Right lobe of liver (tissue), 6 donors: Measurements from ENCODE around the gene TOR2A. TPM values are rescaled to one million over a fixed set of nuclear protein-coding genes. Genes with fewer than 3 reads are reported as not detected.
A peak's percentile ranks its signal among the peaks of the same experiment; 100 is the strongest.

Source experiments
- ATAC-seq, 4 donors: fragments of 200-7000 bp; cut with Tn5 transposase; one replicate each; pipeline ENCODE4 v1.9.1; 2020; ENCODE audit warnings: mild to moderate bottlenecking in 4 of 4, moderate library complexity in 4 of 4
- DNase-seq, 3 donors: peaks; one replicate each; pipeline ENCODE4 v3.0.0-alpha.2; 2020
- H3K27ac ChIP-seq, 3 donors: fragments of 200-600 bp; one replicate each; pipeline ENCODE4 v1.8.0; 2022
- H3K27me3 ChIP-seq, 2 donors: fragments of 200-600 bp; one replicate each; pipeline ENCODE4 v1.8.0; 2022
- H3K36me3 ChIP-seq, 4 donors: fragments of 200-600 bp; sonication (generic) in 1 of 4; one replicate each; pipeline versions ENCODE4 v1.5.1 to v1.8.0; 2017 to 2022; ENCODE audit warnings: control low read depth in 1 of 4
- H3K4me1 ChIP-seq, 4 donors: fragments of 200-600 bp; sonication (generic) in 1 of 4; one replicate each; pipeline versions ENCODE4 v1.5.1 to v1.8.0; 2017 to 2022; ENCODE audit warnings: control low read depth in 1 of 4
- H3K4me3 ChIP-seq, 3 donors: fragments of 200-600 bp; one replicate each; pipeline ENCODE4 v1.8.0; 2022
- H3K9me3 ChIP-seq, 4 donors: fragments of 200-600 bp; sonication (generic) in 1 of 4; one replicate each; pipeline versions ENCODE4 v1.5.1 to v1.8.0; 2017 to 2022; ENCODE audit warnings: control low read depth in 1 of 4
- CTCF ChIP-seq, 4 donors: fragments of 200-600 bp in 3 of 4; fragments of 450-650 bp in 1 of 4; IDR thresholded peaks; one replicate each; pipeline versions ENCODE4 v1.5.1 to v1.8.0; 2016 to 2022; ENCODE audit warnings: antibody characterized with exemption in 4 of 4, mild to moderate bottlenecking in 2 of 4
- POLR2A ChIP-seq: fragments of 450-650 bp; IDR thresholded peaks from one replicate; pipeline ENCODE4 v1.6.1; 2017; ENCODE audit warnings: antibody characterized with exemption, mild to moderate bottlenecking
- WGBS: methylation state at CpG from one replicate; pipeline ENCODE4 v1.1.6; 2018; ENCODE audit warnings: low coverage, low lambda C conversion rate; ENCODE audit not compliant: insufficient coverage; ENCODE audit errors: missing lambda C conversion rate; 5-methylcytosine and 5-hydroxymethylcytosine counted together
- intact Hi-C, 2 donors: fragments of 100-400 bp; cut with DNase I; formaldehyde crosslinking; loops; one replicate each; pipeline versions ENCODE4 v1.11.2 to v1.14.1; 2022
- total RNA-seq, 6 experiments: library from RNA; depleted of rRNA in 2 of 6; stranded (reverse); fragments of >200 nt in 2 of 6; fragmentation: NEBNext Ultra II Directional in 3 of 6; extraction: Animal tissue kit (Norgen Biotek cat#: 25700) in 3 of 6; gene quantifications; one replicate each; pipeline versions ENCODE4 v1.1.0 to v1.2.4, GENCODE V29; 2016 to 2023
- donor health status: DM: no; HTN: yes; CAD: no.
- donor health status: DM: no; HTN: no; CAD: no.
- donor health status: DM: no; HTN: no; CAD: no.
- donor health status: DM: no; HTN: yes; CAD: no.
- donor health status: DM: no; HTN: yes; CAD: no.

The TOR2A gene
- total RNA-seq, 6 experiments from 2014 or later: 6.1 to 15.3 (median 7.7) TPM

- DNase-seq (no peak), ATAC-seq (no peak)
- Histone ChIP-seq H3K27ac (no peak overlapping the region), H3K4me1 (no peaks in the 10 kb centered on the region), H3K36me3 (no peaks in the 10 kb centered on the region), H3K4me3 (no peak overlapping the region), H3K27me3 (no peaks in the 10 kb centered on the region), H3K9me3 (no peaks in the 10 kb centered on the region)
- TF ChIP-seq CTCF (IDR thresholded peaks at IDR 0.05) (no peak), POLR2A (no peak)
- intact Hi-C loops: no loop called here
- 44% methylated on average over 5 of the region's 5 CpGs for WGBS
Observed at GRCh38 chr9:127707766-127708165, 27.3 kb downstream of the TOR2A start.

- Histone ChIP-seq H3K4me1 (no peaks in the 10 kb centered on the region), H3K4me3 (no peak within 1 kb of the TSS), H3K27ac (no peak within 1 kb of the TSS), H3K27me3 (no peaks in the 10 kb centered on the region), H3K9me3 (no peaks in the 10 kb centered on the region), H3K36me3 (no peaks in the 10 kb centered on the region)
- TF ChIP-seq POLR2A: no peak
- TF ChIP-seq CTCF (IDR thresholded peaks at IDR 0.05): no peak
- DNase-seq: no peak
- intact Hi-C loops: no loop called here
- 33% methylated on average over 3 of the region's 11 CpGs for WGBS
- ATAC-seq: peak in 3 of 4 donors; percentile 52 to 57 (median 57)
Observed at GRCh38 chr9:127706836-127707241, 28.3 kb downstream of the TOR2A start, which contains the start of gene CFAP157. Gene CFAP157, plus strand, starts transcription at chr9:127706988. Its CDS starts 44 bp downstream, at chr9:127707032.

GRCh38 chr9:127705577-127706379, 29.3 kb downstream of the TOR2A start:
- Histone ChIP-seq H3K4me1 (no peaks in the 10 kb centered on the region), H3K9me3 (no peaks in the 10 kb centered on the region), H3K27me3 (no peaks in the 10 kb centered on the region), H3K27ac (no peak overlapping the region), H3K36me3 (no peaks in the 10 kb centered on the region), H3K4me3 (no peak overlapping the region)
- 96% methylated on average over 2 of the region's 12 CpGs for WGBS
- TF ChIP-seq POLR2A (no peak), CTCF (IDR thresholded peaks at IDR 0.05) (no peak)
- intact Hi-C loops: no loop called here
- DNase-seq (no peak), ATAC-seq (no peak)

- no peak overlapping the region for H3K27ac ChIP-seq
- TF ChIP-seq CTCF (IDR thresholded peaks at IDR 0.05) (no peak), POLR2A (no peak)
- no peaks in the 10 kb centered on the region for H3K4me1 ChIP-seq
- no peak for DNase-seq
- intact Hi-C loops: no loop called here
- H3K27me3 ChIP-seq: no peaks in the 10 kb centered on the region
- no peak for ATAC-seq
- H3K36me3 ChIP-seq: no peaks in the 10 kb centered on the region
- no peaks in the 10 kb centered on the region for H3K9me3 ChIP-seq
- 66% methylated on average over 7 of the region's 9 CpGs for WGBS
- no peak overlapping the region for H3K4me3 ChIP-seq
Observed at GRCh38 chr9:127703289-127703946, 31.7 kb downstream of the TOR2A start.
